Tibial nerve (tissue), 4 donors: ENCODE results near the gene NUB1. TPM values are rescaled to one million over a fixed set of nuclear protein-coding genes. Genes with fewer than 3 reads are reported as not detected.

Experiments used
- DNase-seq, 2 donors: peaks; one replicate each; pipeline ENCODE4 v3.0.0-alpha.2; 2019; ENCODE audit warnings: low spot score in 2 of 2
- H3K27ac ChIP-seq, 4 donors: fragments of 200-600 bp; sonication (generic) in 3 of 4; one replicate each; pipeline ENCODE4 v1.5.1; 2017 to 2019; ENCODE audit warnings: mild to moderate bottlenecking in 1 of 4
- H3K27me3 ChIP-seq, 2 donors: fragments of 200-600 bp; sonication (generic) in 1 of 2; one replicate each; pipeline versions ENCODE4 v1.5.1 to v1.6.0; 2017 to 2019
- H3K36me3 ChIP-seq, 3 donors: fragments of 200-600 bp; sonication (generic); one replicate each; pipeline ENCODE4 v1.5.1; 2018 to 2019
- H3K4me1 ChIP-seq, 4 donors: fragments of 200-600 bp; sonication (generic) in 3 of 4; one replicate each; pipeline ENCODE4 v1.5.1; 2017 to 2019
- H3K4me3 ChIP-seq, 4 donors: fragments of 200-600 bp; sonication (generic) in 3 of 4; one replicate each; pipeline ENCODE4 v1.5.1; 2017 to 2019; ENCODE audit warnings: mild to moderate bottlenecking in 1 of 4, moderate library complexity in 1 of 4
- H3K9me3 ChIP-seq, 4 donors: fragments of 200-600 bp; sonication (generic) in 3 of 4; one replicate each; pipeline ENCODE4 v1.5.1; 2017 to 2019
- CTCF ChIP-seq, 5 experiments: fragments of 200-600 bp in 3 of 5; fragments of 450-650 bp in 2 of 5; sonication (generic) in 3 of 5; IDR thresholded peaks; one replicate each; pipeline ENCODE4 v1.5.1; 2016 to 2019; ENCODE audit warnings: antibody characterized with exemption in 5 of 5, mild to moderate bottlenecking in 3 of 5, moderate library complexity in 2 of 5
- EP300 ChIP-seq, 2 donors: sonication (generic); formaldehyde crosslinking; IDR thresholded peaks; one replicate each; pipeline ENCODE4 v1.6.1; 2017; ENCODE audit warnings: antibody characterized with exemption in 2 of 2, mild to moderate bottlenecking in 1 of 2
- POLR2A ChIP-seq, 2 donors: fragments of 450-650 bp; IDR thresholded peaks; one replicate each; pipeline ENCODE4 v1.6.1; 2017; ENCODE audit warnings: antibody characterized with exemption in 2 of 2, mild to moderate bottlenecking in 2 of 2, moderate library complexity in 2 of 2
- WGBS, 2 donors: methylation state at CpG; one replicate each; pipeline ENCODE4 v1.1.5; 2018; 5-methylcytosine and 5-hydroxymethylcytosine counted together
- total RNA-seq, 4 donors: library from RNA; depleted of rRNA; stranded (reverse); fragments of >200 nt; gene quantifications; one replicate each; pipeline ENCODE4 v1.1.0, GENCODE V29; 2016

The NUB1 gene
- total RNA-seq, 4 donors from 2014 or later, result 40.8 to 66.3 (median 60.1) TPM

- no peak overlapping the region for H3K4me3 ChIP-seq
- DNase-seq, result no peak
- TF ChIP-seq EP300 (IDR thresholded peaks at IDR 0.05), result no peak
- TF ChIP-seq POLR2A (IDR thresholded peaks at IDR 0.05), result no peak
- no peak for TF ChIP-seq CTCF (IDR thresholded peaks at IDR 0.05)
- peaks cover 0 to 44% (median 0%) of the 10 kb centered on the region in 3 donors for H3K36me3 ChIP-seq
- no peaks in the 10 kb centered on the region for H3K9me3 ChIP-seq
- peak overlapping the region in 1 of 4 donors; percentile 28 for H3K27ac ChIP-seq
- peaks cover 0 to 28% (median 4%) of the 10 kb centered on the region in 4 donors for H3K4me1 ChIP-seq
- 83 to 88% methylated on average over 23 to 25 of the region's 26 CpGs for WGBS, 2 donors
- H3K27me3 ChIP-seq, result peaks cover 0 to 15% of the 10 kb centered on the region in 2 donors
Observed at GRCh38 chr7:151384776-151385625, 43.4 kb downstream of the NUB1 start.

GRCh38 chr7:151385626-151386300 lies 44.2 kb downstream of the NUB1 start:
- no peak for DNase-seq

GRCh38 chr7:151386301-151387160 lies 44.9 kb downstream of the NUB1 start:
- peaks cover 0 to 23% (median 4%) of the 10 kb centered on the region in 4 donors for H3K4me1 ChIP-seq
- no peak overlapping the region for H3K4me3 ChIP-seq
- DNase-seq, result no peak
- no peak for TF ChIP-seq EP300 (IDR thresholded peaks at IDR 0.05)
- TF ChIP-seq POLR2A (IDR thresholded peaks at IDR 0.05), result no peak
- no peak for TF ChIP-seq CTCF (IDR thresholded peaks at IDR 0.05)
- WGBS, 2 donors, result 66 to 79% methylated on average over 14 to 16 of the region's 16 CpGs
- no peaks in the 10 kb centered on the region for H3K9me3 ChIP-seq
- H3K27ac ChIP-seq, result peak overlapping the region in 1 of 4 donors; percentile 15
- peaks cover 0 to 15% of the 10 kb centered on the region in 2 donors for H3K27me3 ChIP-seq
- peaks cover 0 to 42% (median 0%) of the 10 kb centered on the region in 3 donors for H3K36me3 ChIP-seq

More at GRCh38 chr7:151385626-151386300, 44.2 kb downstream of the NUB1 start:
- Histone ChIP-seq H3K27ac (peak overlapping the region in 1 of 4 donors; percentile 28), H3K9me3 (no peaks in the 10 kb centered on the region), H3K36me3 (peaks cover 0 to 41% (median 0%) of the 10 kb centered on the region in 3 donors), H3K27me3 (peaks cover 0 to 15% of the 10 kb centered on the region in 2 donors), H3K4me3 (no peak overlapping the region), H3K4me1 (peaks cover 0 to 28% (median 4%) of the 10 kb centered on the region in 4 donors)
- no peak for TF ChIP-seq CTCF (IDR thresholded peaks at IDR 0.05)
- TF ChIP-seq POLR2A (IDR thresholded peaks at IDR 0.05), result no peak
- no peak for TF ChIP-seq EP300 (IDR thresholded peaks at IDR 0.05)
- WGBS, 2 donors, result 82% methylated on average over 26 of the region's 26 CpGs

GRCh38 chr7:151387161-151388006 lies 45.8 kb downstream of the NUB1 start:
- 70 to 88% methylated on average over 8 to 24 of the region's 24 CpGs for WGBS, 2 donors

More at GRCh38 chr7:151387161-151388006, 45.8 kb downstream of the NUB1 start:
- Histone ChIP-seq H3K36me3 (peaks cover 0 to 43% (median 0%) of the 10 kb centered on the region in 3 donors), H3K4me3 (no peak overlapping the region), H3K27ac (peak overlapping the region in 1 of 4 donors; percentile 15), H3K9me3 (no peaks in the 10 kb centered on the region), H3K27me3 (peaks cover 0 to 7% of the 10 kb centered on the region in 2 donors), H3K4me1 (peaks cover 0 to 14% (median under 1%) of the 10 kb centered on the region in 4 donors)
- no peak for DNase-seq
- no peak for TF ChIP-seq CTCF (IDR thresholded peaks at IDR 0.05)
- TF ChIP-seq POLR2A (IDR thresholded peaks at IDR 0.05), result no peak
- TF ChIP-seq EP300 (IDR thresholded peaks at IDR 0.05), result no peak
